T-helper 22 cell (primary cell): Measurements from ENCODE around the gene MRPL43.

Experiments
- DNase-seq: peaks from one replicate; pipeline ENCODE4 v3.0.0-alpha.2; 2020; ENCODE audit warnings: low read depth

The MRPL43 gene

GRCh38 chr10:101002456-101002855, 15.2 kb upstream of the MRPL43 start:
- no peak for DNase-seq

GRCh38 chr10:101001659-101002035, 14.3 kb upstream of the MRPL43 start:
- no peak for DNase-seq

GRCh38 chr10:101000915-101001658, 13.8 kb upstream of the MRPL43 start:
- no peak for DNase-seq

GRCh38 chr10:101000127-101000914, 13.0 kb upstream of the MRPL43 start:
- no peak for DNase-seq

GRCh38 chr10:100999742-101000126, 12.4 kb upstream of the MRPL43 start, which contains the start of gene LZTS2:
Gene LZTS2, plus strand, starts transcription at chr10:100999808. Its CDS starts 2,731 bp downstream, at chr10:101002539.
- no peak for DNase-seq

GRCh38 chr10:100998991-100999741, 11.9 kb upstream of the MRPL43 start:
- DNase-seq: peak; percentile 54

GRCh38 chr10:100998183-100998990, 11.1 kb upstream of the MRPL43 start:
- DNase-seq: peak; percentile 47

- DNase-seq: peak; percentile 64
Observed at GRCh38 chr10:100997360-100998182, 10.3 kb upstream of the MRPL43 start.

GRCh38 chr10:100996678-100997359, 9.5 kb upstream of the MRPL43 start:
- DNase-seq: peak; percentile 18

- no peak for DNase-seq
Observed at GRCh38 chr10:100995181-100995580, 7.9 kb upstream of the MRPL43 start.

GRCh38 chr10:100993986-100994708, 6.8 kb upstream of the MRPL43 start:
- no peak for DNase-seq

GRCh38 chr10:100989088-100989487, 1.8 kb upstream of the MRPL43 start:
- DNase-seq: no peak

- no peak for DNase-seq
Observed at GRCh38 chr10:100988166-100988565, 869 bp upstream of the MRPL43 start.

GRCh38 chr10:100987685-100988049, 370 bp upstream of the MRPL43 start:
- DNase-seq: no peak

- DNase-seq: no peak
Observed at GRCh38 chr10:100986623-100986951, 710 bp downstream of the MRPL43 start.

GRCh38 chr10:100985336-100985735, 2.0 kb downstream of the MRPL43 start:
- DNase-seq: no peak

- no peak for DNase-seq
Observed at GRCh38 chr10:100984672-100985177, 2.6 kb downstream of the MRPL43 start.

GRCh38 chr10:100983868-100984671, 3.2 kb downstream of the MRPL43 start:
- no peak for DNase-seq
